Upper lobe of left lung (tissue), 4 donors: ENCODE results near the gene ADAMTS7.
"Not testable (repeated sequence)": the region's sequence is repeated elsewhere in the genome, so short reads cannot be mapped to it uniquely, and the experiment has no call there.

ENCODE experiments used
- CTCF ChIP-seq, 6 experiments: fragments of 450-650 bp in 4 of 6; fragments of 200-600 bp in 2 of 6; sonication (generic) in 2 of 6; IDR thresholded peaks; one replicate each; pipeline ENCODE4 v1.5.1; 2016 to 2019; ENCODE audit warnings: antibody characterized with exemption in 6 of 6
- EP300 ChIP-seq, 4 donors: sonication (generic); formaldehyde crosslinking; IDR thresholded peaks; one replicate each; pipeline ENCODE4 v1.5.1; 2017; ENCODE audit warnings: antibody characterized with exemption in 4 of 4, control low read depth in 2 of 4
- POLR2A ChIP-seq, 4 donors: fragments of 450-650 bp; IDR thresholded peaks; one replicate each; pipeline ENCODE4 v1.5.1; 2016 to 2017; ENCODE audit warnings: antibody characterized with exemption in 4 of 4, mild to moderate bottlenecking in 2 of 4

GRCh38 chr15:78761475-78761874 lies 49.8 kb downstream of the ADAMTS7 start:
- not testable (repeated sequence) for TF ChIP-seq CTCF, EP300, POLR2A (IDR thresholded peaks at IDR 0.05)
